ENCODE measurements around the gene NRP1. TPM values are rescaled to one million over a fixed set of nuclear protein-coding genes. Genes with fewer than 3 reads are reported as not detected.

NRP1 gene
- total RNA-seq, 1 experiment from 2014 or later: 9.1 TPM

Small RNA genes within 50 kb of the gene (small RNA-seq; reads per million reads assigned to genes)
- gene AL353600.1: not detected
- not detected for gene RN7SL398P
